A549 (cell line): ENCODE data around the gene RAB8A. TPM values are rescaled to one million over a fixed set of nuclear protein-coding genes. Genes with fewer than 3 reads are reported as not detected.
"Not testable (repeated sequence)": the region's sequence is repeated elsewhere in the genome, so short reads cannot be mapped to it uniquely, and the experiment has no call there.

ENCODE experiments used
- ATAC-seq, 2 experiments: fragments of 200-7000 bp in 1 of 2; fragments of >200 bp in 1 of 2; cut with Nextera tagmentation in 1 of 2; cut with Tn5 transposase in 1 of 2; 3 replicates each; pipeline versions ENCODE4 v1.8.0 to v1.9.1; 2018 to 2020; ENCODE audit warnings: mild to moderate bottlenecking in 1 of 2, moderate library complexity in 1 of 2
- CTCF ChIA-PET: fragments of 300-600 bp; sonication (Branson Sonifier 250); formaldehyde crosslinking; extraction: SDS; loops from one replicate; lab custom pipeline; 2021; ENCODE audit warnings: antibody characterized with exemption, inconsistent platforms; lab: Yijun Ruan, JAX
- POLR2A ChIA-PET: fragments of 350-600 bp; formaldehyde crosslinking; extraction: SDS; loops from one replicate; lab custom pipeline; 2021; ENCODE audit warnings: antibody characterized with exemption, inconsistent platforms; lab: Yijun Ruan, JAX
- DNase-seq, 2 experiments: peaks; one replicate each; pipeline versions ENCODE4 v3.0.0 to v3.0.0-alpha.2; 2011 to 2016; ENCODE audit warnings: low read depth in 1 of 2, low spot score in 1 of 2
- FAIRE-seq: peaks from 2 replicates; lab custom pipeline; 2011; peaks lifted over from hg19 to GRCh38; lab: Jason Lieb, UNC
- H3K27ac ChIP-seq, 2 experiments: fragments of >200 bp; sonication (Bioruptor Twin); formaldehyde crosslinking; 3 replicates each; pipeline ENCODE4 v1.5.1; 2016 to 2017
- H3K4me1 ChIP-seq: fragments of >200 bp; sonication (Bioruptor Twin); formaldehyde crosslinking; 3 replicates; pipeline ENCODE4 v1.6.1; 2016
- H3K4me2 ChIP-seq: fragments of >200 bp; sonication (Bioruptor Twin); formaldehyde crosslinking; 3 replicates; pipeline ENCODE4 v1.6.1; 2016
- H3K4me3 ChIP-seq: fragments of >200 bp; sonication (Bioruptor Twin); formaldehyde crosslinking; 3 replicates; pipeline ENCODE4 v1.5.1; 2016
- H3K9me3 ChIP-seq: fragments of >200 bp; sonication (Bioruptor Twin); formaldehyde crosslinking; 3 replicates; pipeline ENCODE4 v1.6.1; 2016
- BHLHE40 ChIP-seq: IDR thresholded peaks from 2 replicates; pipeline ENCODE4 v1.6.1; 2012; ENCODE audit warnings: low read depth, low read length, inconsistent platforms
- CBX2 ChIP-seq: fragments of 200-600 bp; sonication (generic); IDR thresholded peaks from 2 replicates; pipeline ENCODE4 v1.6.1; 2016; ENCODE audit warnings: low read depth, mild to moderate bottlenecking, borderline replicate concordance
- CEBPB ChIP-seq, 2 experiments: fragments of >200 bp in 1 of 2; sonication (Bioruptor Twin) in 1 of 2; formaldehyde crosslinking in 1 of 2; IDR thresholded peaks; 2 replicates each; pipeline ENCODE4 v1.6.1; 2012 to 2016
- EHF ChIP-seq: fragments of 250-450 bp; sonication (Bioruptor Pico); IDR thresholded peaks from 2 replicates; pipeline ENCODE4 v1.5.0; 2020; ENCODE audit warnings: mild to moderate bottlenecking
- EHMT2 ChIP-seq: fragments of 200-600 bp; sonication (generic); IDR thresholded peaks from 2 replicates; pipeline ENCODE4 v1.6.1; 2016; ENCODE audit warnings: antibody characterized with exemption, low read depth, mild to moderate bottlenecking, moderate library complexity
- ELK1 ChIP-seq: fragments of 150-350 bp; IDR thresholded peaks from 2 replicates; pipeline ENCODE4 v1.6.1; 2014; ENCODE audit warnings: low read depth, mild to moderate bottlenecking, low read length
- EP300 ChIP-seq, 2 experiments: fragments of >200 bp; sonication (Bioruptor Twin); formaldehyde crosslinking; IDR thresholded peaks; 2 replicates in 1 of 2; 3 replicates in 1 of 2; pipeline ENCODE4 v1.6.1; 2016 to 2017
- FOSL2 ChIP-seq, 2 experiments: fragments of 450-650 bp in 1 of 2; fragments of >200 bp in 1 of 2; sonication (Bioruptor Twin) in 1 of 2; formaldehyde crosslinking; IDR thresholded peaks; 2 replicates each; pipeline versions ENCODE4 v1.5.0 to v1.6.1; 2016 to 2020; ENCODE audit warnings: mild to moderate bottlenecking in 1 of 2, moderate library complexity in 1 of 2
- FOXS1 ChIP-seq: fragments of 250-450 bp; sonication (Bioruptor Pico); IDR thresholded peaks from 2 replicates; pipeline ENCODE4 v1.5.0; 2020; ENCODE audit warnings: mild to moderate bottlenecking, moderate library complexity
- HOXA7 ChIP-seq: fragments of 250-450 bp; sonication (Bioruptor Pico); IDR thresholded peaks from 2 replicates; pipeline ENCODE4 v1.5.0; 2020; ENCODE audit warnings: mild to moderate bottlenecking, moderate library complexity
- HOXB5 ChIP-seq: fragments of 250-450 bp; sonication (Bioruptor Pico); IDR thresholded peaks from 2 replicates; pipeline ENCODE4 v1.5.0; 2020; ENCODE audit warnings: mild to moderate bottlenecking, moderate library complexity
- JUN ChIP-seq, 2 experiments: fragments of >200 bp; sonication (Bioruptor Twin); formaldehyde crosslinking; IDR thresholded peaks; 2 replicates in 1 of 2; 3 replicates in 1 of 2; pipeline ENCODE4 v1.6.1; 2016 to 2017
- KDM5A ChIP-seq: fragments of 200-600 bp; sonication (generic); IDR thresholded peaks from 2 replicates; pipeline ENCODE4 v1.6.1; 2016; ENCODE audit warnings: antibody characterized with exemption, mild to moderate bottlenecking
- MAFK ChIP-seq: fragments of 450-650 bp; IDR thresholded peaks from 2 replicates; pipeline ENCODE4 v1.6.1; 2014; ENCODE audit not compliant: partially characterized antibody
- MAX ChIP-seq: IDR thresholded peaks from 2 replicates; pipeline ENCODE4 v1.6.1; 2012
- NFE2L2 ChIP-seq: fragments of 150-350 bp; conservative IDR thresholded peaks from 2 replicates; pipeline ENCODE4 v1.6.1; 2014; ENCODE audit warnings: low read length
- PBX3 ChIP-seq: IDR thresholded peaks from 2 replicates; pipeline ENCODE4 v1.6.1; 2012
- POLR2AphosphoS2 ChIP-seq: conservative IDR thresholded peaks from 2 replicates; pipeline ENCODE4 v1.6.1; 2012; ENCODE audit warnings: low read length, improper control_type of control experiment, inconsistent platforms
- RARB ChIP-seq: fragments of 250-450 bp; sonication (Bioruptor Pico); IDR thresholded peaks from 2 replicates; pipeline ENCODE4 v1.8.0; 2021; ENCODE audit warnings: mild to moderate bottlenecking, moderate library complexity
- RCOR1 ChIP-seq: fragments of 150-350 bp; IDR thresholded peaks from 2 replicates; pipeline ENCODE4 v1.6.1; 2014; ENCODE audit warnings: antibody characterized with exemption, low read length, low read depth
- TFCP2L1 ChIP-seq: fragments of 250-450 bp; sonication (Bioruptor Pico); IDR thresholded peaks from 2 replicates; pipeline ENCODE4 v1.5.0; 2021; ENCODE audit warnings: mild to moderate bottlenecking
- USF2 ChIP-seq: fragments of 450-650 bp; IDR thresholded peaks from 2 replicates; pipeline ENCODE4 v1.6.1; 2014; ENCODE audit warnings: antibody characterized with exemption
- ZFP36 ChIP-seq: fragments of 450-650 bp; IDR thresholded peaks from 2 replicates; pipeline ENCODE4 v1.6.1; 2014; ENCODE audit warnings: borderline replicate concordance; ENCODE audit not compliant: partially characterized antibody
- WGBS: methylation state at CpG from one replicate; pipeline ENCODE4 v1.1.6; 2017; ENCODE audit errors: missing lambda C conversion rate; 5-methylcytosine and 5-hydroxymethylcytosine counted together
- polyA plus RNA-seq, 4 experiments: library from polyadenylated mRNA; depleted of rRNA in 3 of 4; stranded (reverse); fragments of >200 nt; fragmentation: RNase III in 1 of 4; extraction: RNeasy Plus Mini Kit Qiagen cat#74134 plus additional on column Dnase treatment in 1 of 4; gene quantifications; 2 replicates in 3 of 4; 3 replicates in 1 of 4; pipeline ENCODE4 v1.2.3, GENCODE V29; 2011 to 2017

The RAB8A gene
- polyA plus RNA-seq, 2 of the 4 experiments (the other 2 are of a cell fraction) = 89.2 to 91.4 TPM

- DNase-seq (peak in 1 of 2 experiments; percentile 85), FAIRE-seq (no peak), ATAC-seq (peak; percentile 15 to 39; a peak in 4 of 6 replicates)
- no peaks in the 10 kb centered on the region for H3K9me3 ChIP-seq
- H3K4me3 ChIP-seq = peak overlapping the region; percentile 99
- 1% methylated on average over 16 of the region's 17 CpGs for WGBS
- CTCF ChIA-PET = no interaction called here
- POLR2A ChIA-PET = no interaction called here
- H3K27ac ChIP-seq = peak overlapping the region; percentile 100
- peak overlapping the region; percentile 99 for H3K4me2 ChIP-seq
- peaks cover 69% of the 10 kb centered on the region for H3K4me1 ChIP-seq
- TF ChIP-seq HOXA7 (CRISPR knock-in tag) = peak; percentile 83
- TF ChIP-seq CEBPB (IDR thresholded peaks at IDR 0.05) = peak; percentile 13 to 14; a peak in 3 of 4 replicates
- no peak for TF ChIP-seq USF2
- peak; percentile 30 for TF ChIP-seq ZFP36
- TF ChIP-seq MAFK = peak; percentile 53
- TF ChIP-seq ELK1 = no peak
- TF ChIP-seq NFE2L2 = peak; percentile 31; the same call in 1 of the 2 replicates
- TF ChIP-seq MAX = peak; percentile 63
- peak; percentile 24; the same call in 1 of the 2 replicates for TF ChIP-seq TFCP2L1 (CRISPR knock-in tag)
- 0 out of 2 replicates have a peak, but pooled peaks have one; percentile 47 for TF ChIP-seq FOXS1 (CRISPR knock-in tag)
- TF ChIP-seq KDM5A = no peak
- no peak for TF ChIP-seq CBX2
- TF ChIP-seq FOSL2 (IDR thresholded peaks at IDR 0.05) = no peak
- TF ChIP-seq FOSL2 (CRISPR knock-in tag; IDR thresholded peaks at IDR 0.05) = peak; percentile 25; the same call in 1 of the 2 replicates
- 0 out of 2 replicates have a peak, but pooled peaks have one; percentile 14 for TF ChIP-seq HOXB5 (CRISPR knock-in tag)
- TF ChIP-seq RARB (CRISPR knock-in tag) = 0 out of 2 replicates have a peak, but pooled peaks have one; percentile 26
- TF ChIP-seq, all 56 proteins: peak for 11
These were observed 32.7 kb upstream of the RAB8A start for GRCh38 chr19:16078759-16079707.

- POLR2A ChIA-PET = interaction anchor here (0.6 kb wide), 1 partner anchor 10 kb away, joined by 3 read pairs; no protein-coding TSS in a partner anchor
- Histone ChIP-seq H3K4me2 (peak overlapping the region; percentile 22; the same call in 1 of the 3 replicates), H3K27ac (peak overlapping the region; percentile 15 to 89; a peak in 4 of 6 replicates)
These were observed 27.5 kb upstream of the RAB8A start for GRCh38 chr19:16084067-16084685.

GRCh38 chr19:16085115-16085514, 26.6 kb upstream of the RAB8A start:
- FAIRE-seq (no peak), DNase-seq (no peak), ATAC-seq (no peak)
- no peak overlapping the region for H3K4me3 ChIP-seq
- ChIA-PET POLR2A (interaction anchor here (0.7 kb wide), 1 partner anchor 10 kb away, joined by 4 read pairs; no protein-coding TSS in a partner anchor), CTCF (interaction anchor here (0.8 to 1.2 kb wide), 3 partner anchors 26 to 97 kb away, joined by 3 to 5 read pairs (median 4); no protein-coding TSS in a partner anchor)
- H3K9me3 ChIP-seq = no peaks in the 10 kb centered on the region
- 0 out of 5 replicates have a peak, but pooled peaks of 1 of the 2 experiments have one; percentile 16 for TF ChIP-seq JUN (IDR thresholded peaks at IDR 0.05)
- TF ChIP-seq EHF = no peak
- no peak for TF ChIP-seq RCOR1
- 0 out of 2 replicates have a peak, but pooled peaks have one; percentile 14 for TF ChIP-seq TFCP2L1 (CRISPR knock-in tag)
- no peak for TF ChIP-seq EP300 (IDR thresholded peaks at IDR 0.05)
- no peak for TF ChIP-seq PBX3
- TF ChIP-seq BHLHE40 = no peak
- peak; percentile 41; a peak in 3 of 4 replicates for TF ChIP-seq CEBPB (IDR thresholded peaks at IDR 0.05)
- WGBS = 56% methylated on average over 6 of the region's 6 CpGs
- peaks cover 99% of the 10 kb centered on the region for H3K4me1 ChIP-seq
- peak overlapping the region; percentile 22; the same call in 2 of the 3 replicates for H3K4me2 ChIP-seq
- peak overlapping the region; percentile 49 to 89; a peak in 5 of 6 replicates for H3K27ac ChIP-seq

More at GRCh38 chr19:16084067-16084685, 27.5 kb upstream of the RAB8A start:
- FAIRE-seq (no peak), ATAC-seq (no peak), DNase-seq (no peak)
- TF ChIP-seq EHMT2 (no peak), POLR2AphosphoS2 (peak; percentile 45; the same call in 1 of the 2 replicates)
- CTCF ChIA-PET = interaction anchor here (0.7 to 1.5 kb wide), 4 partner anchors 8 to 42 kb away, joined by 4 to 5 read pairs (median 4); no protein-coding TSS in a partner anchor
- Histone ChIP-seq H3K4me3 (no peak overlapping the region), H3K9me3 (no peaks in the 10 kb centered on the region), H3K4me1 (peaks cover 99% of the 10 kb centered on the region)
- 94% methylated on average over 11 of the region's 11 CpGs for whole genome bisulfite sequencing

GRCh38 chr19:16087404-16087803, 24.3 kb upstream of the RAB8A start:
- H3K4me1 ChIP-seq = peaks cover 100% of the 10 kb centered on the region
- H3K4me3 ChIP-seq, ATAC-seq, DNase-seq, H3K9me3 ChIP-seq, FAIRE-seq, POLR2A ChIA-PET: not testable (repeated sequence)
- CTCF ChIA-PET = interaction anchor here (1.2 to 1.3 kb wide), 4 partner anchors 12 to 458 kb away, joined by 3 to 6 read pairs (median 4); no protein-coding TSS in a partner anchor
- H3K27ac ChIP-seq = peak overlapping the region; percentile 87 to 89
- H3K4me2 ChIP-seq = peak overlapping the region; percentile 77
- WGBS = 77% methylated on average over 11 of the region's 11 CpGs
